Right lobe of liver (tissue), 4 donors: ENCODE results near the gene DSP.

Source experiments
- POLR2A ChIP-seq: fragments of 450-650 bp; IDR thresholded peaks from one replicate; pipeline ENCODE4 v1.6.1; 2017; ENCODE audit warnings: antibody characterized with exemption, mild to moderate bottlenecking
- TF ChIP-seq, protein P1 (sequence below), 4 donors: fragments of 200-600 bp in 3 of 4; fragments of 450-650 bp in 1 of 4; IDR thresholded peaks; one replicate each; pipeline versions ENCODE4 v1.5.1 to v1.8.0; 2016 to 2022; ENCODE audit warnings: antibody characterized with exemption in 4 of 4, mild to moderate bottlenecking in 2 of 4
- donor health status: DM: no; HTN: no; CAD: no.
- donor health status: DM: no; HTN: no; CAD: no.
- donor health status: DM: no; HTN: yes; CAD: no.

DNA sequence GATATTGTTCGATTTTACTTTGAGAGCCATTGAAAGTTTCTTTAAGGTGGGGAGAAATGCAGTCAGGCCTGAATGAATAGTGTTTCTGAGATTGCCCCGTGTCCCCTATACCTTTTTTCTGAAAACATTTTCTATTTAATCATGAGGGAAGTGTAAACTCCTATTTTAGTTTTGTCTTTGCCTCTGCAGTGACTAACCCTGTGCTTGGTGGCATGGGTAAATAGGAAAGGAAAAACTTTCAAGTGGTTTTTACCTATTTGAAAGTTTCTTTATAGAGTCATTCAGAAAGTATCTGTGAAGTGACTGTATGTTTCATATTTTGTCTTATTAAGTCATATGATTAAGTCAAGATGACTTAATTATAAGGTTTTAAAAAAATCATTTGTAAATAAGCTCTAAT, 63.0 kb downstream of the DSP start:
- TF ChIP-seq, protein P1, sequence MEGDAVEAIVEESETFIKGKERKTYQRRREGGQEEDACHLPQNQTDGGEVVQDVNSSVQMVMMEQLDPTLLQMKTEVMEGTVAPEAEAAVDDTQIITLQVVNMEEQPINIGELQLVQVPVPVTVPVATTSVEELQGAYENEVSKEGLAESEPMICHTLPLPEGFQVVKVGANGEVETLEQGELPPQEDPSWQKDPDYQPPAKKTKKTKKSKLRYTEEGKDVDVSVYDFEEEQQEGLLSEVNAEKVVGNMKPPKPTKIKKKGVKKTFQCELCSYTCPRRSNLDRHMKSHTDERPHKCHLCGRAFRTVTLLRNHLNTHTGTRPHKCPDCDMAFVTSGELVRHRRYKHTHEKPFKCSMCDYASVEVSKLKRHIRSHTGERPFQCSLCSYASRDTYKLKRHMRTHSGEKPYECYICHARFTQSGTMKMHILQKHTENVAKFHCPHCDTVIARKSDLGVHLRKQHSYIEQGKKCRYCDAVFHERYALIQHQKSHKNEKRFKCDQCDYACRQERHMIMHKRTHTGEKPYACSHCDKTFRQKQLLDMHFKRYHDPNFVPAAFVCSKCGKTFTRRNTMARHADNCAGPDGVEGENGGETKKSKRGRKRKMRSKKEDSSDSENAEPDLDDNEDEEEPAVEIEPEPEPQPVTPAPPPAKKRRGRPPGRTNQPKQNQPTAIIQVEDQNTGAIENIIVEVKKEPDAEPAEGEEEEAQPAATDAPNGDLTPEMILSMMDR (IDR thresholded peaks at IDR 0.05): no peak
- no peak for TF ChIP-seq POLR2A
